Smooth muscle cell (in vitro differentiated cells): ENCODE results near the gene SYNGR1. TPM values are rescaled to one million over a fixed set of nuclear protein-coding genes. Genes with fewer than 3 reads are reported as not detected.

Experiments used
- DNase-seq: peaks from one replicate; lab custom pipeline; 2025; ENCODE audit not compliant: unreplicated experiment; lab: John Stamatoyannopoulos, UW
- H2AFZ ChIP-seq: fragments of 200-600 bp; sonication (generic); 2 replicates; pipeline ENCODE4 v1.6.0; 2016; ENCODE audit warnings: antibody characterized with exemption, low read depth, mild to moderate bottlenecking
- H3F3A ChIP-seq: fragments of 200-600 bp; sonication (generic); 2 replicates; pipeline ENCODE4 v1.6.0; 2017; ENCODE audit warnings: antibody characterized with exemption, low read depth
- H3K27ac ChIP-seq: fragments of 200-600 bp; sonication (generic); 2 replicates; pipeline ENCODE4 v1.5.1; 2016; ENCODE audit warnings: low read depth, mild to moderate bottlenecking
- H3K27me3 ChIP-seq: fragments of 200-600 bp; sonication (generic); 2 replicates; pipeline ENCODE4 v1.6.1; 2016; ENCODE audit warnings: low read depth, mild to moderate bottlenecking
- H3K36me3 ChIP-seq: fragments of 200-600 bp; sonication (generic); 2 replicates; pipeline ENCODE4 v1.5.1; 2016; ENCODE audit warnings: low read depth
- H3K4me1 ChIP-seq: fragments of 200-600 bp; sonication (generic); 2 replicates; pipeline ENCODE4 v1.5.1; 2016; ENCODE audit warnings: low read depth
- H3K4me2 ChIP-seq: fragments of 200-600 bp; sonication (generic); 2 replicates; pipeline ENCODE4 v1.6.0; 2016; ENCODE audit warnings: mild to moderate bottlenecking
- H3K4me3 ChIP-seq: fragments of 200-600 bp; sonication (generic); 2 replicates; pipeline ENCODE4 v1.5.1; 2016; ENCODE audit warnings: mild to moderate bottlenecking
- H3K79me2 ChIP-seq: fragments of 200-600 bp; sonication (generic); 2 replicates; pipeline ENCODE4 v1.6.0; 2016; ENCODE audit warnings: low read depth, mild to moderate bottlenecking
- H3K9ac ChIP-seq: fragments of 200-600 bp; sonication (generic); 2 replicates; pipeline ENCODE4 v1.6.0; 2016; ENCODE audit warnings: low read depth
- H3K9me3 ChIP-seq: fragments of 200-600 bp; sonication (generic); replicated peaks from 2 replicates; pipeline ENCODE4 v1.5.1; 2016; ENCODE audit warnings: low read depth
- H4K20me1 ChIP-seq: fragments of 200-600 bp; sonication (generic); 2 replicates; pipeline ENCODE4 v1.6.0; 2016; ENCODE audit warnings: low read depth
- CTCF ChIP-seq: fragments of 200-600 bp; sonication (generic); IDR thresholded peaks from 2 replicates; pipeline ENCODE4 v1.5.1; 2017; ENCODE audit warnings: borderline replicate concordance, mild to moderate bottlenecking, antibody characterized with exemption; ENCODE audit not compliant: insufficient read depth, poor library complexity, severe bottlenecking
- WGBS: methylation state at CpG from one replicate; pipeline ENCODE4 v1.1.7; 2016; ENCODE audit warnings: low lambda C conversion rate; 5-methylcytosine and 5-hydroxymethylcytosine counted together
- polyA plus RNA-seq: library from polyadenylated mRNA; unstranded; fragments of >200 nt; fragmentation: Nextera tagmentation; extraction: Ambion mirVana; gene quantifications from 2 replicates; pipeline ENCODE4 v1.2.1, GENCODE V29; 2016
- total RNA-seq: library from RNA; depleted of rRNA; stranded (reverse); fragments of >200 nt; gene quantifications from 2 replicates; pipeline ENCODE4 v1.2.3, GENCODE V29; 2014

Gene SYNGR1
- total and polyA plus RNA-seq, 2 experiments from 2014 or later = 26.7 to 58.0 TPM

GRCh38 chr22:39384750-39385480 is 35.1 kb downstream of the SYNGR1 start:
- Histone ChIP-seq H3K27ac (no peak overlapping the region), H3F3A (no peaks in the 10 kb centered on the region), H2AFZ (no peak overlapping the region), H3K9ac (no peak overlapping the region), H3K36me3 (no peaks in the 10 kb centered on the region), H3K79me2 (no peaks in the 10 kb centered on the region), H3K4me3 (no peak overlapping the region), H3K27me3 (no peaks in the 10 kb centered on the region), H4K20me1 (no peaks in the 10 kb centered on the region), H3K9me3 (no peaks in the 10 kb centered on the region), H3K4me1 (no peaks in the 10 kb centered on the region), H3K4me2 (no peak overlapping the region)
- 59% methylated on average over 21 of the region's 21 CpGs for WGBS
- TF ChIP-seq CTCF = peak; percentile 30
- no peak for DNase-seq

- Histone ChIP-seq H3K9me3 (no peaks in the 10 kb centered on the region), H3K4me1 (no peaks in the 10 kb centered on the region), H3F3A (no peaks in the 10 kb centered on the region), H3K27ac (no peak overlapping the region), H3K4me2 (peak overlapping the region; percentile 95), H2AFZ (peak overlapping the region; percentile 74), H3K36me3 (no peaks in the 10 kb centered on the region), H4K20me1 (no peaks in the 10 kb centered on the region), H3K79me2 (no peaks in the 10 kb centered on the region), H3K9ac (no peak overlapping the region), H3K4me3 (peak overlapping the region; percentile 65), H3K27me3 (no peaks in the 10 kb centered on the region)
- peak; percentile 38 for DNase-seq
- 3% methylated on average over 45 of the region's 56 CpGs for WGBS
- no peak for TF ChIP-seq CTCF
Measured at GRCh38 chr22:39388261-39389011, 38.6 kb downstream of the SYNGR1 start.

- DNase-seq = no peak
- WGBS = 86% methylated on average over 11 of the region's 11 CpGs
- Histone ChIP-seq H3K9me3 (no peaks in the 10 kb centered on the region), H3K79me2 (no peaks in the 10 kb centered on the region), H3K27me3 (no peaks in the 10 kb centered on the region), H3K4me3 (no peak overlapping the region), H4K20me1 (no peaks in the 10 kb centered on the region), H2AFZ (no peak overlapping the region), H3F3A (no peaks in the 10 kb centered on the region), H3K9ac (no peak overlapping the region), H3K4me2 (no peak overlapping the region), H3K36me3 (no peaks in the 10 kb centered on the region), H3K4me1 (no peaks in the 10 kb centered on the region), H3K27ac (no peak overlapping the region)
- no peak for TF ChIP-seq CTCF
Measured at GRCh38 chr22:39389420-39389819, 39.6 kb downstream of the SYNGR1 start.
